HCT116 (cell line): Measurements from ENCODE around the gene LRRC61.

Source experiments
- EZH2phosphoT487 ChIP-seq: fragments of 200-600 bp; IDR thresholded peaks from 2 replicates; pipeline ENCODE4 v1.6.1; 2018; ENCODE audit warnings: antibody characterized with exemption, borderline replicate concordance
- MAX ChIP-seq: IDR thresholded peaks from 2 replicates; pipeline ENCODE4 v1.6.1; 2012
- SP1 ChIP-seq: IDR thresholded peaks from 2 replicates; pipeline ENCODE4 v1.6.1; 2012; ENCODE audit warnings: low read depth
- TF ChIP-seq, protein P1 (sequence below), 3 experiments: fragments of 200-600 bp in 1 of 3; sonication (generic) in 1 of 3; IDR thresholded peaks in 2 of 3; conservative IDR thresholded peaks in 1 of 3; 2 replicates each; pipeline ENCODE4 v1.5.1; 2012 to 2017; ENCODE audit warnings: low read depth in 2 of 3, low read length in 2 of 3, antibody characterized with exemption in 1 of 3, borderline replicate concordance in 1 of 3, control low read depth in 1 of 3, mild to moderate bottlenecking in 1 of 3, mixed read lengths in 1 of 3, mixed run types in 1 of 3, moderate library complexity in 1 of 3; ENCODE audit not compliant: insufficient read depth in 1 of 3

GRCh38 chr7:150322114-150322832 lies 882 bp upstream of the LRRC61 start:
- TF ChIP-seq, protein P1, sequence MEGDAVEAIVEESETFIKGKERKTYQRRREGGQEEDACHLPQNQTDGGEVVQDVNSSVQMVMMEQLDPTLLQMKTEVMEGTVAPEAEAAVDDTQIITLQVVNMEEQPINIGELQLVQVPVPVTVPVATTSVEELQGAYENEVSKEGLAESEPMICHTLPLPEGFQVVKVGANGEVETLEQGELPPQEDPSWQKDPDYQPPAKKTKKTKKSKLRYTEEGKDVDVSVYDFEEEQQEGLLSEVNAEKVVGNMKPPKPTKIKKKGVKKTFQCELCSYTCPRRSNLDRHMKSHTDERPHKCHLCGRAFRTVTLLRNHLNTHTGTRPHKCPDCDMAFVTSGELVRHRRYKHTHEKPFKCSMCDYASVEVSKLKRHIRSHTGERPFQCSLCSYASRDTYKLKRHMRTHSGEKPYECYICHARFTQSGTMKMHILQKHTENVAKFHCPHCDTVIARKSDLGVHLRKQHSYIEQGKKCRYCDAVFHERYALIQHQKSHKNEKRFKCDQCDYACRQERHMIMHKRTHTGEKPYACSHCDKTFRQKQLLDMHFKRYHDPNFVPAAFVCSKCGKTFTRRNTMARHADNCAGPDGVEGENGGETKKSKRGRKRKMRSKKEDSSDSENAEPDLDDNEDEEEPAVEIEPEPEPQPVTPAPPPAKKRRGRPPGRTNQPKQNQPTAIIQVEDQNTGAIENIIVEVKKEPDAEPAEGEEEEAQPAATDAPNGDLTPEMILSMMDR (IDR thresholded peaks at IDR 0.05 in 2 of 3, conservative IDR thresholded peaks at IDR 0.05 in 1 of 3; ENCODE audit: borderline replicate concordance in 1 of 3, insufficient read depth in 1 of 3, low read depth in 2 of 3, low read length in 2 of 3), result no peak
- no peak; the same call in 1 of the 2 replicates for TF ChIP-seq SP1
- TF ChIP-seq EZH2phosphoT487, result no peak
- TF ChIP-seq MAX, result no peak
